Activated CD8-positive, alpha-beta memory T cell treated with anti-CD3 and anti-CD28 coated beads, Interleukin-2, amount 50 U/mL, for 1 hour (primary cell): ENCODE data around the gene GPR132.

Experiments
- DNase-seq: peaks from one replicate; pipeline ENCODE4 v3.0.0-alpha.2; 2020; ENCODE audit errors: extremely low read depth

The GPR132 gene

GRCh38 chr14:105061428-105062047 lies 3.7 kb downstream of the GPR132 start:
- no peak for DNase-seq

DNA sequence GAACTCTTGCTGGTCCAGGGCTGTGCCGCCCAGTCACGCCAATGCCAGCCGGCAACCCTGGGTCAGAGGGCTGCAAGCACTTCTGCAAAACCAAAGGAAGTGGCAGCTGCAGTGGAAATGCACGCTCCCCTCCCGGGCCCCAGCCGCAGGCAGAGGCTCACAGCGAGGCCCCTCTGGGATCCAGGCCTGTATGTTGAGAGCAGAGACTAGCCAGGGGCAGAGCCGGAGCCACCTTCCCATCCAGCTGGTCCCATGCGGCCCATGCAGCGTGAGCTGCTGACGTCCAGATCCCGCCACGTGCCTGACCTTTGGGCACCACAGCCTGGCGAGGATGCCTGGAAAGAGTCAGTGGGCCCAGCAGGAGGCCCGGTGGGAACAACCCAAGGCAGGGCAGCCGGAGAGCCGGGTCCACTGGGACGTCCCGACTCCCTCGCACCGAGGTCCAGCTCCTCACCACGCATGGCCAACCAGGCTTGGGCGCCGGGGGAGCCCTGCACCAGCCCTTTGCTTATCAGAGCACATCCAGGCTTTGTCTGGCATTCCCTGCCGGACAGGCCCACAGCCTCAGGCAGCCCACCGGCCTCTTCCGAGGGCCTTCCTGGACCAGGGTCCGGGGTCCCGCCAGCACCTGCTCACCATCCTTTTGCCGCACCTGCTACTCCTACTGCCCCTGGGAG lies 4.3 kb downstream of the GPR132 start:
- no peak for DNase-seq

- no peak for DNase-seq
Observed at GRCh38 chr14:105059925-105060565, 5.2 kb downstream of the GPR132 start.

DNA sequence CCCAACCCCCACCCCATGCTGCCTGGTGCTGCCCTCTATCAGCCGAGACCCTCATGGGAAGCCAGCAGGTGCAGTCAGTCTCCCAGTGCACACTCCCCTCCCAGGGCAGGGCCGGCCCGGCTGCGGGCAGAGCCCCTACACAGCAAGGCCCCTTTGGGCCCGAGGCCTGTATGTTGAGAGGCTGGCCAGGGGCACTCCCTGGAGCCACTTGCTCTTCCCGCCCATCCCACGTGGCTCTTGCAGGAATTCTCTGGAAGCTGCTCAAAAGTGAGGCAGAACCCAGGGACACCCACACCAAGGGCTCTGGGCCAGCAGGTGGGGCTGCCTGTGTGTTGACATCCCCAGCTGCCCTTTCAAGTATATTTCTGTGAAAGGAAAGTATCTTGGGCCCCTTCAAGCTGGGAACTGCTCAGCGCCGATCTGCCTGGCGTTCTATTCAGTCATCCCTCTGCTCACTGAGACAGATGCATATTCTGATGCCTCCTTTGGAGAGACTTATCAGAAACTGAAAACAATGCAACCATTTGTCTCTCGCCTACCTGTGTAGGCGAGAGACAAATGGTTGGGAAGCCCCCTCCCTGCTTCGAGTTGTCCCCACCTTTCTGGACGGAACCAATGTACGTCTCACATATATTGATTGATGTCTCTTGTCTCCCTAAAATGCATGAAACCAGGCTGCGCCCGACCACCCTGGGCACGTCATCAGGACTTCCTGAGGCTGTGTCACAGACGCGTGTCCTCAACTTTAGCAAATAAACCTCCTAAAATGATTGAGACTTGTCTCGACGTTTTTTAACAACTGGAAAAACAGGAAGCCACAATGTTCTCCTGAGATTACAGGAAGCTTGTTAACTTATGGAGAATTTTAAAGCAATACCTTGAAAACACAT lies 6.0 kb downstream of the GPR132 start:
- peak; percentile 76 for DNase-seq

DNA sequence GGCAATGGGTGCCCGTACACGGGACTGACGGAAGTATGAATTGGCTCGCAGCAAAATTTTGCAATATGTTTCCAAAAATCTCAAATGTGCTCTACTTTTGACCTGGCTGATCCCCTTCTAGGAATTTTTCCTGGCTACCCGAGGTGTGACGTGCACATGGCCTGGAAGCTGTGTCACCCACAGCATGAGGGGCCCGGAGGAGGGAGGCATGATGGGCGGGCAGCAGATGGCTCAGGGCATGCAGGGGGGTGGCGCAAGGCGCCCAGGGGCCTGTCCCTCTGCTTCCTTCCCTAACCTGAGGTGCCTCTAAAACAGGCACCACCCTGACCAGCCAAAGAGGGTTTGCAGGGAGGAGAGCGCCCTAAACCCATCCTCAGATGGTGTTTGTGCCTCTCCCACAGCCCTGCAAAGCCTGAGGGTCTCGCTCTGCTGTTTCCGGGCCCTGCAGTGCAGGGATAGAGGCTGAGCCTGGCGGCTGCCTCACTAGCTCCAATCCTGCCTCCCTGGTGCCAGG lies 6.7 kb downstream of the GPR132 start:
- no peak for DNase-seq

DNA sequence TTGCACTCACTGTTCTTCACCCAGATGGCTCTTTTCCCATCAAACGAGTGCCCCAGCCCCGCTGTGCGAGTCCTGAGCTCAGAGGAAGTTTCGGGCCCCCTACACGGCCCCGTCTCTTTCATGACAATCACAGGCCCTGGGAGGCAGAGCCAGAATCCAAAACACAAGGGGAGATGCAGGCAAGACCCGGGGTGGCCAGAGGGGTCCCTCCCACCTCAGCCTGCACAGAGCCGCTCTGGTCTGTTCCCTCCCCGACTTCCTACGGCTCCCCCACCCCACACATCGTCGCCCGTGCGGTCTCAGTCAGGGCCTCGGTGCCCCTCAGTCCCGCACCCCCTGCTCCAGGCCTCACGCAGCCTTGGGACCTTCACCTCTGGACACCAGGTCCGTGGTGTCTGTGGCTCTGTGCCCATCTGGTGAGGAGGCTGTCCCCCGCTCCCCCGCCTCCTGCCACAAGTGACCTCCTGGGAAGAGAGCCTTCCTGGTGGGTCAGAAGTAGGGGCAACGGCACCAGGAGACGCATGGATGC lies 8.9 kb downstream of the GPR132 start:
- DNase-seq = no peak

- DNase-seq = no peak
Observed at GRCh38 chr14:105055736-105056302, 9.4 kb downstream of the GPR132 start.

GRCh38 chr14:105055334-105055733 lies 9.9 kb downstream of the GPR132 start:
- no peak for DNase-seq

GRCh38 chr14:105053996-105054395 lies 11.2 kb downstream of the GPR132 start:
- DNase-seq = no peak

GRCh38 chr14:105053421-105053820 lies 11.8 kb downstream of the GPR132 start:
- DNase-seq = no peak

- DNase-seq = no peak
Observed at GRCh38 chr14:105052110-105052458, 13.1 kb downstream of the GPR132 start.

- DNase-seq = no peak
Observed at GRCh38 chr14:105051182-105052109, 13.8 kb downstream of the GPR132 start.

DNA sequence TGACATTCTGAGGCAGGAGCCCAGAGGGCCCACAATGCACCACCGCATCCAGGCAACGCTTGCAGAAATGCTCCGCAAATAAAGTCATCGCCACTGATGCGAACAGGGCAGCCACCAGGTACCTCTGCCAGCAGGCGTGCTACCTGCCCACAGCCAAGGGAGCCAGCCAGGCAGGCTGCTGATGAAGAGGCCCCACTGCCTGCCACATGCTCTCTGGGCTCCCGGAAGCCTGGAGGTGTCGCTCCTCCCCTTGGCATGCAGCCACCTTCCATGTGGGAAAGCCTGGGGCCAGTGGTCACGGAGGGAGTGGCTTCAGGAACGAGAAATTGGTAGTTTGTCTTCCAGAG lies 14.7 kb downstream of the GPR132 start:
- no peak for DNase-seq

GRCh38 chr14:105049753-105050550 lies 15.3 kb downstream of the GPR132 start:
- DNase-seq = no peak

GRCh38 chr14:105047283-105048016 lies 17.8 kb downstream of the GPR132 start:
- DNase-seq = no peak

DNA sequence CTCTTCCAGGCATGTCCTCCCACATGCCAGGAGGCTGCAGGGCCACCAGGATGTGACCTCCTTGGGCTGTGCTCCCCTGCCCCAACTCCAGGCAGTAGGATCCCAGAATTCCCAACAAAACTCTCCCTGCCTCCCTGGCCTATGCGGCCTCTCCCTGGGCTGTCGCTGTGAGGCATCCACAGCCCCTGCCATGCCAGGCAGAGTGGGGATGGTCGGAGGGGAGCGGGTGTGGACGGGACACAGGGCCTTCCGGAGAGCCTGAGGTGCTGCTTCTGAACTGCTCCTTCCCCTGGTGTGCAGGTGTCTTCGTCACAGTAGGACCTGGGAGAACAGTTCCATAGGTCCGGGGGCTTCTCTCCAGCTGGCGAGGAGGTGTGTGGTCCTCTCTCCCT lies 18.3 kb downstream of the GPR132 start:
- no peak for DNase-seq

DNA sequence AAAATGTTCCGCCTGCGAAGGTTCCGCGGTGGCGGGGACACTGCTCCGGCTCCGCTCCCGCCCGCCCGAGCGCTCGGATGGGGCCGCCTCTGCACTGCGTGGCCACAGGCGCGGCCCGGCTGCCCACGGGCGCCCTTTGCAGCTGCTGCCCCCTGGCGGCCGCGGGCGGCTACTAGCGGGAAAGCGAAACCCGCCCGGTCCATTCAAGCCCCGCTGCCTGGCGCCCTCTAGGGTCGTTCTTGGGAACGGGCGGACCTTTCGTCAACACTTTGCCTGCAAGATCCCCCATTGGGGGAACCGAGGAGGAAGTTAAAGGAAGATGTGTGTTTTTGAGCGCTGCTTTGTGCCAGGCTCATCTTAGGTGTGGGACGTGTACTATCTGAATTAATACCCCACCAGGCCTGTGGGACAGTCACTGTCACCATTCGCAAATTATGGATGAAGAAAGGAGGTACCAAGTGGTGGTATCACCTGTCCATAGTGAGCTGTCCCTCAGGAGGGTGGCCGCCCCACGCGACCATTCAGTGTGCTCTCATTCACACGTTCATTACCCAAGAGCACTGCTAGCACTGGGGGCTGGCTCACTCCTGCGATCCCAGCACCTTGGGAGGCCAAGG lies 19.4 kb downstream of the GPR132 start:
- peak; percentile 79 for DNase-seq

GRCh38 chr14:105043641-105044040 lies 21.6 kb downstream of the GPR132 start:
- no peak for DNase-seq

DNA sequence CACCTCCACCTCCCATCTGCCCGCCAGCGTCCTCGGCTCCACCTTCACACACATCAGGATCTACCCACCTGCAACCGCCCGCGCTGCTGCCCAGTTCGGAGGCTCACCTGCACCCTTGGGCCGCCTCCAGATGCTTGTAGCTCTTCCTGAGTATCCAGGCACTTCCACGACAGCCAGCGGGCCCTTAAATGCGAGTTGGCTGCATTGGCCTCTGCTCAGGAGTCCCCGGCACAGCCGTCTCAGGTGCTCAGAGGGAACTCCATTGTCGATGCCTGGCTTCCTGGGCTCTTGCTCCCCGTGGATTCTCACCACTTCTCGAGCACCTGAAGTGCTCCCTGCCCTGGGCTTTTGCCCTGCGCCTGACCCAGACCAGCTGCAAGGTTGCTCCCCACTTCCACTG lies 22.4 kb downstream of the GPR132 start:
- no peak for DNase-seq
